Lung (tissue), 12 donors: Measurements from ENCODE around the gene DAPK2. TPM values are rescaled to one million over a fixed set of nuclear protein-coding genes. Genes with fewer than 3 reads are reported as not detected.
A peak's percentile ranks its signal among the peaks of the same experiment; 100 is the strongest.

Experiments
- ATAC-seq: fragments of 200-7000 bp; cut with Tn5 transposase; one replicate; pipeline ENCODE4 v1.9.1; 2020; ENCODE audit warnings: moderate number of reproducible peaks; ENCODE audit not compliant: insufficient read depth, low FRiP score
- DNase-seq, 3 donors: peaks; one replicate each; pipeline ENCODE4 v3.0.0-alpha.2; 2013 to 2017
- H3K27ac ChIP-seq, 2 donors: one replicate each; pipeline ENCODE4 v1.5.1; 2013; ENCODE audit warnings: mild to moderate bottlenecking in 2 of 2, moderate library complexity in 2 of 2, control low read depth in 1 of 2, inconsistent platforms in 1 of 2, low read depth in 1 of 2, low read length in 1 of 2
- H3K27me3 ChIP-seq, 3 donors: one replicate each; pipeline ENCODE4 v1.5.1; 2013; ENCODE audit warnings: low read length in 2 of 3; ENCODE audit not compliant: control insufficient read depth in 3 of 3, insufficient read depth in 3 of 3
- H3K36me3 ChIP-seq, 4 donors: one replicate each; pipeline ENCODE4 v1.5.1; 2013; ENCODE audit warnings: low read length in 4 of 4, mild to moderate bottlenecking in 1 of 4, moderate library complexity in 1 of 4; ENCODE audit not compliant: control insufficient read depth in 4 of 4, insufficient read depth in 4 of 4
- H3K4me1 ChIP-seq, 5 donors: one replicate each; pipeline ENCODE4 v1.5.1; 2013; ENCODE audit warnings: low read length in 5 of 5, mild to moderate bottlenecking in 2 of 5, moderate library complexity in 1 of 5; ENCODE audit not compliant: control insufficient read depth in 5 of 5, insufficient read depth in 5 of 5
- H3K4me3 ChIP-seq: one replicate; pipeline ENCODE4 v1.5.1; 2013; ENCODE audit warnings: mild to moderate bottlenecking, control low read depth, moderate library complexity
- H3K9ac ChIP-seq, 2 donors: one replicate each; pipeline ENCODE4 v1.5.1; 2013; ENCODE audit warnings: low read length in 2 of 2, control low read depth in 1 of 2; ENCODE audit not compliant: insufficient read depth in 1 of 2
- H3K9me3 ChIP-seq, 4 donors: one replicate each; pipeline ENCODE4 v1.5.1; 2013; ENCODE audit warnings: low read length in 3 of 4, mild to moderate bottlenecking in 1 of 4, moderate library complexity in 1 of 4; ENCODE audit not compliant: control insufficient read depth in 4 of 4, insufficient read depth in 3 of 4
- CTCF ChIP-seq: IDR thresholded peaks from 2 replicates; pipeline ENCODE4 v1.5.1; 2012; ENCODE audit warnings: mild to moderate bottlenecking; ENCODE audit errors: control extremely low read depth, extremely low read depth
- WGBS, 2 donors: extraction: QIAGEN DNeasy Blood & Tissue Kit; methylation state at CpG; one replicate each; pipeline ENCODE4 v1.1.7; 2013; 5-methylcytosine and 5-hydroxymethylcytosine counted together
- polyA plus RNA-seq, 2 donors: library from polyadenylated mRNA; stranded (reverse); fragments of 200-250 nt; gene quantifications; one replicate each; pipeline ENCODE4 v1.2.1, GENCODE V29; 2013
- total RNA-seq, 2 donors: library from RNA; depleted of rRNA in 1 of 2; stranded (reverse); fragments of >200 nt in 1 of 2; gene quantifications; one replicate each; pipeline ENCODE4 v1.2.1, GENCODE V29; 2014 to 2021
- donor health status: control.
- donor health status: control.
- donor health status: Bipolar disorder and iron deficiency.
- donor health status: healthy.
- donor health status: DM: yes; HTN: yes; CAD: no.

Gene DAPK2
- total and polyA plus RNA-seq, 4 donors, result 20.5 to 59.0 (median 49.1) TPM

GRCh38 chr15:63912061-63912615 lies 134.1 kb downstream of the DAPK2 start:
- H3K9me3 ChIP-seq, result no peaks in the 10 kb centered on the region
- H3K9ac ChIP-seq, result no peak overlapping the region
- 90 to 92% methylated on average over 13 to 15 of the region's 15 CpGs for WGBS, 2 donors

DNA sequence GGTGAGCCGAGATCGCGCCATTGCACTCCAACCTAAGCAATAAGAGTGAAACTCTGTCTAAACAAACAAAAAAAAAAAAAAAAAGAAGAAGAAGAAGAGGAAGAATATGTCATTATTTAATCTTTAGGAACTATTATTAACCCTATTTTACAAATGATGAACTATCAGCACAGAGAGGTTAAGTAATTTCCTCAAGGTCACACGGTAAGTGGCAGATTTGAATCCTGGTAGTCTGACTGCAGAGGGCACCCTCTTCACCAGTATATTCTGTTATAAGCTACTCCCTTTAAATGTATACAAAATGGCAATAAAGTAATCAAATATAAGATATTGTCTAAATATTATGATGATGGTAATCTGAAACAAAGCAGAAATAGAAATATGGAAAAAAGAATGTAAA lies 135.1 kb downstream of the DAPK2 start:
- ATAC-seq, result no peak
- no peak for DNase-seq
- WGBS, 2 donors, result 84 to 94% methylated on average over 4 of the region's 4 CpGs
- no peaks in the 10 kb centered on the region for H3K9me3 ChIP-seq
- H3K27me3 ChIP-seq, result no peaks in the 10 kb centered on the region
- H3K4me3 ChIP-seq, result no peak overlapping the region
- peaks cover 0 to 3% (median 0%) of the 10 kb centered on the region in 4 donors for H3K36me3 ChIP-seq
- no peak for TF ChIP-seq CTCF
- peaks cover 4 to 30% (median 7%) of the 10 kb centered on the region in 5 donors for H3K4me1 ChIP-seq
- no peak overlapping the region for H3K27ac ChIP-seq
- no peak overlapping the region for H3K9ac ChIP-seq

More at GRCh38 chr15:63912061-63912615, 134.1 kb downstream of the DAPK2 start:
- Histone ChIP-seq H3K27ac (no peak overlapping the region), H3K4me3 (no peak overlapping the region), H3K4me1 (peaks cover 4 to 34% (median 7%) of the 10 kb centered on the region in 5 donors), H3K27me3 (no peaks in the 10 kb centered on the region), H3K36me3 (peaks cover 0 to 3% (median 0%) of the 10 kb centered on the region in 4 donors)
- ATAC-seq, result no peak
- TF ChIP-seq CTCF, result no peak
- DNase-seq, result no peak

DNA sequence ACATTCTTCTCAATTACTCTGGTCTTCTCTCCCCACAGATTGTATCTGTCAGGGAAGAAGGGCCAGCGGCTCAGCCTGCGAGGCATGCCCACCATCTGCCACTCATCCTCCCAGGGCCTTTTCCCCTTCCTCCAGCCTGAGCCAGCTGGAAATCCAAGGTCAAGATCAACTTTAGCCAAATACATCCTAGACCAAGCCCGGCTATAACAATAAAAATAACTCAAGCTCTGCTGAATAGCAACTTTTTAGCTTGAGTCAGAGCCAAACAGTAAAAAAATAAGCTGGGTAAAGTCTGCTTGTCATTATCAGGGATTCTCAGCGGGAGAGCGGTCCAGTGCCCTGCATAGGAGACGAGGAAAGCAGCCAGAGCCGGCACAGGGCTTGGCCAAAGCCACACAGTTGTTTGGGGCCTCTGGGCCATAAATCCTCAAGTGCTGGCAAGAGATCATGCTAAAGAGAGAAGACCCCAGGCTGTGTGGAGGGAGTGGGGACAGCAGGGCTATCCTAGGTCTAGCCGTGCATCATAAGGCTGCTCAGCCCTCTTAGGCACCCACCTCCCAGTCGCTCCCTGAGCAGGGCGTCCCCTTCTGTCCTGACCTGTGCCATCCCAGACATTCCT lies 136.4 kb downstream of the DAPK2 start:
- no peak overlapping the region for H3K4me3 ChIP-seq
- peak overlapping the region in 1 of 2 donors; percentile 9 for H3K27ac ChIP-seq
- WGBS, 2 donors, result 66 to 85% methylated on average over 10 of the region's 10 CpGs
- H3K36me3 ChIP-seq, result peaks cover 0 to 3% (median 0%) of the 10 kb centered on the region in 4 donors
- H3K27me3 ChIP-seq, result no peaks in the 10 kb centered on the region
- H3K9ac ChIP-seq, result peak overlapping the region in 1 of 2 donors; percentile 65
- ATAC-seq (no peak), DNase-seq (peak; percentile 82 to 90 (median 89))
- H3K4me1 ChIP-seq, result peaks cover 0 to 23% (median 5%) of the 10 kb centered on the region in 5 donors
- TF ChIP-seq CTCF, result no peak
- no peaks in the 10 kb centered on the region for H3K9me3 ChIP-seq
